Activated T-helper 9 cell treated with anti-CD3 and anti-CD28 coated beads, Interleukin-2, amount 50 U/mL, for 16 hours (primary cell): ENCODE measurements around the gene NRXN3.

Experiments
- DNase-seq: peaks from one replicate; pipeline ENCODE4 v3.0.0-alpha.2; 2020; ENCODE audit warnings: low read depth

Gene NRXN3

DNA sequence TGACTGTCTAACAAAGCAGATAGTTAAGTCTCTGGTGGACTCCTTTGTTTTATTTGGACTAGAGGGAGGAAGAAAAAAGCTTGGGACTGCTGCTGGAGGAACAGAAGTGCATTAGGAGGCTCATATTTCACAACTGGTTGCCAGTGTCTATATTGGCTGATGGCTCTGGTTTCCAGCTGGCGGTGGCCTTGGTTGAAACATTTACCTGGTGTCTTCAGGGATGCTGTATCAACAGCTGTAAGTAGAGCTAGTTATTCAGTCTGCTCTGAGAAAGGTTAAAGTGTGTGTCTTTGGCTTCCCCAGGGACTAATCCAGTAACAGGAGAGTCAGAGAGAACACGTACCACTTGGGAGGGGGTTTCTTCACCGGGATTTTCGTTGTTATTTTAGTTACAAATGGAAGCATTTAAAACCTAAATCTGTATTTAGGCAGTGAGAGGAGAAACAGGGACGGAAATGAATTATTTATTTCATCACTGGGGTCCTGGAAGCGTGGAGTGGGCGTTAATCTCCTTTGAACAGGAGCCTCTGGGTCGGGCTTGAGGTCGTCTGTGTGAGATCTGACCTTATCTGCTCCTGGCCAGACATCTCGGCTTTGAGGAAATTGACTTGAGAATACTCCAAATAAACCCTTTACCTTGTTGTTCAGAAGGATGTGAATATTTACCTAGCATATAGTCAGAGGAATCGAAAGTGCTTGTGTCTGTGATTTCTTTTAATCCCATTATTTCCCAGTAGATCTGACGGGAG is 149.9 kb downstream of the NRXN3 start:
- no peak for DNase-seq

- DNase-seq, result no peak
Observed at GRCh38 chr14:78324353-78324752, 154.2 kb downstream of the NRXN3 start.

DNA sequence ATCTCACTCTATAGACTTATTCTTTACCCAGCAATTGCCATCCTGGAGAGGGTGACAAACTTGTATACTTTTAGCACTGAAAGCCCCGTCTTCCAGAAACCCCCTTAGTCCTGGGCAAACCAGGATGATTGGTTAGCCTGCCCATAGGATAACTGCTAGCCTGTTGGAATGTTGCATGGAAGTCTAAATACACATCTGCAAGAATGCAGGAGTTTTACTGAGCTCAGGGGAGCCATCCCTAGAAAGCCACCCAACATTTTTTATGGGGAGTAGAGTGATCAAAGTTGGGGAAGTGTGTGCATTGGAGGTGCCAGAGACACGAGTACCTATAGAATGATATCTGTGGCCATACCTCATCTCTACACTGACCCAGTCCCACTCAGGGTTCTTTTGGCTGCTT is 155.7 kb downstream of the NRXN3 start:
- no peak for DNase-seq

GRCh38 chr14:78327426-78328221 is 157.5 kb downstream of the NRXN3 start:
- no peak for DNase-seq

DNA sequence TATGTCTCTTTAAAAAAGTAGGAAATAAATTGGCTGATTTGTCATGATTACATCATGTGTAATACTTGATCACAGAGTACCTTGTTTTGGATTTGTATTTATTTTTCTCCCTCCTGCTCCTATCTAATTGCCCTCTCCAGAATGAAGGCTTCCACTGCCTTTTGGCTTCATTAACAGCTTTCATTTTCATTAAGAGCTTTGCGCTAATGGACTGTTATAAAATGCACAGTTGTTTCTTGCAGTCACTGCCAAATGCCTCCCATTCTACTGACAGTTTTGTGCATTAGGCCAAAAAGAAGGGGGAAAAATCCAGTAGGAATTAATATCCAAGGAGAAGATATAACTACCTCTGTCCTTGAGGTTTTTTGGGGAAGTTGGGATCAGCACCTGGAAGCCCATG is 159.2 kb downstream of the NRXN3 start:
- no peak for DNase-seq

DNA sequence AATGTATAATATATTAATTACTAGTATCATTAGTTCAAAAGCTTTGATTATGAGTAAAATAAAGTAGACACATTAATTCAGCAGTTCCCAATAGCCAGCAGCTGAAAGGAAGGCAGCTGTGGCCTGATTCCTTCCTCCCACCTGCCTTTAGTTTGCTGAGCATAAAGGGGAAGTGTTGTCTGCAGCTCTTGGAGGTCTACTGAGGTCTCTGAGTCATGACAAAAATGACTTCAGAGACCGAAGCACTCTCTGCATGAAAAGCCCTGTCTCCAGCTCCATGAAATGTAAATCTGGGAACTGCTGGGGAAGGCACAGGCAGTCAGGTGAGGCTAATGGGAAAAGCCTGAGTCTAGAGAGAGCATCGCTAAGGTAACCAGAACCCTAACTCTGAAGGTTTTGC is 165.4 kb downstream of the NRXN3 start:
- DNase-seq, result no peak

GRCh38 chr14:78340250-78340649 is 170.1 kb downstream of the NRXN3 start:
- no peak for DNase-seq

DNA sequence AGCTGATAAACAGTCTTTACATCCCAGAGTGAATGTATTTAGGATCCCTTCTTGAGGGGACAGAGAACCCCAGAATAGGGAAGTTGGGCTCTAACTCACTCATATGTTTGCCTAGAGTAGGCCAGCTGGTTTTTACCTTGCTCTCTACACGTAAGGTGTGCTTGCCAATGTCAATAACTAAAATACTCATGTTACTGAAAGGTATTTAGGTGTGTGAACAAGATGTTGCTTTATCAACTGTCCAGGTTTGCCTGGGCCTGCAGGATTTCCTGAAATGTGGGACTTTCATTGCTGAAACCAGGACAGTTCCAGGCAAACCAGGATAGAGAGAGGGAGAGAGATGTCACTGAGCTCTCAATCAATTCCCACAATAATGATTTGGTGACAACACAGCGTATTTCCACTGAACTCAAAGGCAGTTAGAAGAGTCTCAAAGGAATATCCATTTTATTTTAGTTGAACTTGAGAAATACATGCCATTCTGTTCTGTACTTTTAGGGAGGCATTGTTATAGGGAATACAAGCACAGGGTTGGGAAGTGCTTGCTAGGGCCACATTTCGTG is 171.7 kb downstream of the NRXN3 start:
- DNase-seq, result no peak

DNA sequence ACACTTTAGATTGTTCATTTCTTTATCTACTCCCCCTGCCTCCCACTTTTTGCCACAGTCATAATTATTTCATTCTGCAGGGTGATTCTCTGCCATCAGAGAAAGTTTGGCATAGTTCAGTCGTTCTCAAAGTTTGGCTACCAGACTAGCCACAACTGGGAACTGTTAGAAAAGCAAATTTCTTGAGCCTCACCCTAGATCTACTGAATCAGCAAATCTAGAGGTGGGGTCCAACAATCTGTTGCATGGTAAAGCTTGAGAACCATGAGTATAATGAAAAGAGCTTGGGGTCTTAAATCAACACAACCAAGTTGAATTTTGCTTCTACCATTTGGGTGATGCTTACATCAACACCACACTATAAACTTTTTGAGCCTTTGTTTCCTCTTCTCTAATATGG is 172.7 kb downstream of the NRXN3 start:
- no peak for DNase-seq

DNA sequence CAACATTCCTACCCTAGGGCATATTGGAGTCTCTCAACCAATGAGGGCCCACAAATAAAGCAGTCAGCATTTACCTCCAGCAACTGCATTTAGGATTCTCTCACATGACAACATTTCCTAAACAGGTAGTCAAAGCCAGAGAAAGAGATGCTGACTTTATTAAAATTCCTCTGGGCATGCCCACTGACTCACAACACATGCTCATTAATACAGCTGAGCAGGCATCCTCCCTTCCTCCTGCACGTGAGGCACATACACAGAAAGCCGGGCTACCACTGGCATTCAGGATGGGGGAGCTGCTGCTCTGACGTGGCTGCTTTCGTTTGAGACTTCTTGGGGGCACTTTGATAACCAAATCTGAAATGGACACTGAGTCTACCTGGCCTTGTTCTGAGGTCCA is 174.1 kb downstream of the NRXN3 start:
- DNase-seq, result no peak

GRCh38 chr14:78345131-78345744 is 175.1 kb downstream of the NRXN3 start:
- no peak for DNase-seq

DNA sequence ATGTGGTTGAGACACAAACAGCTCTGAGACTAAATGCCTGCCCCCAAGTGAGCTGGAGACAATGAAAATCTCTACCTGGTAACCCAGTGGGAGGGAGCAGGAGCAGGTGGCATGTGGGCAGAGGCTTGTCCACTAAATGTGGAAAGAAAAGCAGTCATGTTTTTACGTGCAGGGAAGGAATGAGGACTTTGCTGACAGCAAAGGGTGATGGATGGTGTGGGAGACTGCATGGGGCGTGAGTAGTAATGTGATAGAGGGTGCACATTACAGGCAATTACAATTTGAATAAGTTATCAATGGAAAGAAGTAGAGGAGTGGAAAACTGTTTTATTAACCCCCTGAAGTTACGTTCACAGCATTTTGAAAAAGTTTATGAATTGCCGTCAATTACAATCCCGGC is 176.6 kb downstream of the NRXN3 start:
- no peak for DNase-seq

DNA sequence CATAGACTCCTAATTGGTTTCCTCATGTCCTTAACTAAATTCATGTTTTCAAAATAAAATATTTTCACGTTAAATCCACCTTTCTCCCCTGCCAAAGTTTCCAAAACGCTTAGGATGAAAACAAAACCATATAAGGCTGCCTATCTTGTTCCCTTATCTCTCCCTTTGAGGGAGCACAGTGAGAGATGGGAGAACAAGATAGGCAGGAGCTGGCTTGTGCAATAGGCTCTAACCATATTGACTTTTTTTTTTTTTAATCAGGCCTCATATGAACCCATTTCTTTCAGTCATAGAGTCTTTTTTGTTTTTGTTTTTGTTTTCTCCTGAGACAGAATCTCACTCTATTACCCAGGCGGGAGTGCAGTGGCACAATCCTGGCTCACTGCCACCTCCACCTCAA is 184.9 kb downstream of the NRXN3 start:
- no peak for DNase-seq

GRCh38 chr14:78356391-78356790 is 186.2 kb downstream of the NRXN3 start:
- DNase-seq, result no peak

GRCh38 chr14:78358591-78358990 is 188.4 kb downstream of the NRXN3 start:
- no peak for DNase-seq

DNA sequence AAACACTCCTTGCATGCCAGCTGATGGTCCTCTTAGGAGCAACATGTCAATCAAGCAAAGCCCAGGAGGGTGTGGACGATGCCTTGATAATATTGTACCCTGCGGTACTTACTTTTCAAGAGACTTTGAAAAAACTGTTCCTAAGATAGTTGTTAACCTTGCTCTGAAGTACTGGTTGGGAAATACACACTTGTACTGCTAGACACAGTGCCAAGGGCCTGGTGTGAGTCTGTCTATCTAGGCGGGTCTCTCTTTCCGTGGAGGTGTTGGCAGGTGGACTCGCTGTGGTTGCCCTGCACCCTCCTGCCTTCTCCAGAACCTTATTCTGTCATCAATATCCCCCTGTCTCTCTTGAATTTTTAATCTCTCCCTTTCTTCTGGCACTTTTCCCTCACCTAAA is 189.4 kb downstream of the NRXN3 start:
- DNase-seq, result no peak

GRCh38 chr14:78363008-78363407 is 192.8 kb downstream of the NRXN3 start:
- no peak for DNase-seq

GRCh38 chr14:78367355-78367754 is 197.2 kb downstream of the NRXN3 start:
- no peak for DNase-seq

- DNase-seq, result no peak
Observed at GRCh38 chr14:78383060-78383459, 212.9 kb downstream of the NRXN3 start.

DNA sequence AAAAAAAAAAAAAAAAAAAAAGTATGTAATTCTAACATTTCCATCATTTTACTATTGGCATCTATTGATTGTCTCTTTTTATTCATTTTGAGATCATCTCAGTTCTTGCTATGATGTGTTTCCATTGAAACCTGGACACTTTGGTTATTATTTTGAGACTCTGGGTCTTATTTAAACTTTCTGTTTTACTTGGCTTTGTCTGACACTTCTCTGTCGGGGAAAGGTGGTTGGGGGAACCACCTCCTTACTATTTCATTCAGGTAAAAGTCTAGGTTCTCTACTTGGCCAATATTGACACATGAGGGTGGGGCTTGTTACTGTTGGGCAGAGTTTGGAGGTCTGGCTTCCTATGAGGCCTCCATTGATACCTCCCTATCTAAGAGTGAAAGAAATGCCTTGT is 228.0 kb downstream of the NRXN3 start:
- DNase-seq, result no peak

DNA sequence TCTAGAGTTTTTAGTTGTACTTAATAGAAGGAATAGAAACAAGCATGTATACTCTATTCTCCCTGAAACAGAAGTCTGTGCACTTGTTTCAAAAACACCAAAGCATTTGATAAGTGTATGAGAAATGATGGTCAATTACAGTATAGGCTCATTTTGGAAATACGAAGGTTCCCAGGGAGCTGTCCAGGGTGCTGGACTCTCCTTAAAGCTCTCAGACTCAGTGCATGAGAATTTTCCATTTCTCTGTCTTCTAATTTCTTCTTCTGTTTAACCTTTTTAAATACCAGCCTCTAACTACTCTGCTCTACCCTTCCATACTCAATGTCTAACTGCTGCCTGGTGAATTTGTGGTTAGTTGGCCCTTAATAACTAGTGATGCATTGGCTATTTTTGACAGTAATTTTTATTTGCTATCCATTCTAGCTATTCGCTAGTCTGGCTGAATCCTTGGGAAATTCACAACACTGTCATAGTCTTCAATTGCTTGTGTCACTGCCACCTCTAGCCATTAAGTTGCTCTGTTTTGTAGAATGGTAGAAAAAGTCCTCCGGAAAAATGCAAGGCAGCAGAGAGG is 229.2 kb downstream of the NRXN3 start:
- no peak for DNase-seq

GRCh38 chr14:78401866-78402265 is 231.7 kb downstream of the NRXN3 start:
- no peak for DNase-seq
